IMR-90 (cell line): ENCODE measurements around the gene MMEL1. TPM values are rescaled to one million over a fixed set of nuclear protein-coding genes. Genes with fewer than 3 reads are reported as not detected.

Experiments
- ATAC-seq: fragments of 200-7000 bp; cut with Tn5 transposase; 2 replicates; pipeline ENCODE4 v1.9.1; 2020; ENCODE audit warnings: low read depth, mild to moderate bottlenecking, moderate library complexity
- BruUV-seq: library from RNA; stranded (reverse); fragments of 400-500 nt; replicated peaks from 2 replicates; lab custom pipeline; 2021; lab: Mats Ljungman, UMichigan
- CTCF ChIA-PET: fragments of 300-600 bp; formaldehyde crosslinking; extraction: SDS; loops from one replicate; lab custom pipeline; 2021; ENCODE audit warnings: antibody characterized with exemption; lab: Yijun Ruan, JAX
- POLR2A ChIA-PET: fragments of 300-600 bp; sonication (Branson Sonifier 250); formaldehyde crosslinking; loops from one replicate; lab custom pipeline; 2022; ENCODE audit warnings: antibody characterized with exemption; ENCODE audit not compliant: unreplicated experiment; lab: Charles Lee
- DNase-seq: peaks from one replicate; pipeline ENCODE4 v3.0.0; 2013
- H2AFZ ChIP-seq: replicated peaks from 2 replicates; pipeline ENCODE3; 2013; ENCODE audit warnings: low read length, mild to moderate bottlenecking; ENCODE audit not compliant: poor library complexity
- H2AK5ac ChIP-seq: 2 replicates; pipeline ENCODE4 v1.6.1; 2013; ENCODE audit warnings: low read depth, low read length, inconsistent platforms
- H2AK9ac ChIP-seq: replicated peaks from 2 replicates; pipeline ENCODE3; 2013; ENCODE audit warnings: mild to moderate bottlenecking, low read depth, low read length, moderate library complexity; ENCODE audit not compliant: poor library complexity
- H2BK120ac ChIP-seq: 2 replicates; pipeline ENCODE4 v1.6.1; 2013; ENCODE audit warnings: low read depth, low read length, inconsistent platforms
- H2BK15ac ChIP-seq: 3 replicates; pipeline ENCODE4 v1.6.1; 2013; ENCODE audit warnings: low read depth, low read length, inconsistent platforms
- H2BK20ac ChIP-seq: 2 replicates; pipeline ENCODE4 v1.6.1; 2013; ENCODE audit warnings: low read depth, mild to moderate bottlenecking, inconsistent platforms, low read length, moderate library complexity
- H2BK5ac ChIP-seq: 2 replicates; pipeline ENCODE4 v1.6.1; 2013; ENCODE audit warnings: mild to moderate bottlenecking, low read depth, low read length, inconsistent platforms; ENCODE audit not compliant: poor library complexity, severe bottlenecking
- H3K14ac ChIP-seq: replicated peaks from 2 replicates; pipeline ENCODE4 v1.6.1; 2013; ENCODE audit warnings: low read depth, low read length, inconsistent platforms
- H3K18ac ChIP-seq: 2 replicates; pipeline ENCODE4 v1.6.1; 2013; ENCODE audit warnings: low read depth, low read length, control low read depth
- H3K23ac ChIP-seq: 2 replicates; pipeline ENCODE4 v1.6.1; 2013; ENCODE audit warnings: low read depth, low read length, inconsistent platforms
- H3K27ac ChIP-seq: 2 replicates; pipeline ENCODE4 v1.5.1; 2013; ENCODE audit warnings: mild to moderate bottlenecking, control low read depth, low read length; ENCODE audit not compliant: insufficient read depth
- H3K27me3 ChIP-seq: 2 replicates; pipeline ENCODE4 v1.6.1; 2013; ENCODE audit warnings: low read length; ENCODE audit not compliant: control insufficient read depth, insufficient read depth
- H3K36me3 ChIP-seq: 2 replicates; pipeline ENCODE4 v1.6.1; 2013; ENCODE audit warnings: low read length, mixed read lengths; ENCODE audit not compliant: control insufficient read depth, insufficient read depth
- H3K4ac ChIP-seq: 2 replicates; pipeline ENCODE4 v1.6.1; 2013; ENCODE audit warnings: low read depth, low read length, inconsistent platforms
- H3K4me1 ChIP-seq: 2 replicates; pipeline ENCODE4 v1.6.1; 2013; ENCODE audit warnings: low read length, mixed read lengths; ENCODE audit not compliant: control insufficient read depth, insufficient read depth
- H3K4me2 ChIP-seq: 2 replicates; pipeline ENCODE4 v1.6.1; 2013; ENCODE audit warnings: low read depth, mild to moderate bottlenecking, control low read depth, low read length, moderate library complexity
- H3K4me3 ChIP-seq: 2 replicates; pipeline ENCODE4 v1.5.1; 2013; ENCODE audit warnings: low read depth, mild to moderate bottlenecking, control low read depth, low read length, moderate library complexity; ENCODE audit not compliant: insufficient read depth
- H3K56ac ChIP-seq: 2 replicates; pipeline ENCODE4 v1.6.1; 2013; ENCODE audit warnings: low read length, inconsistent platforms; ENCODE audit not compliant: insufficient read depth; ENCODE audit errors: extremely low read depth
- H3K79me1 ChIP-seq, 2 experiments: 2 replicates each; pipeline ENCODE4 v1.6.1; 2013; ENCODE audit warnings: low read length in 2 of 2, inconsistent platforms in 1 of 2, low read depth in 1 of 2
- H3K9ac ChIP-seq: 2 replicates; pipeline ENCODE4 v1.6.1; 2013; ENCODE audit warnings: low read depth, low read length, control low read depth
- H3K9me1 ChIP-seq: 2 replicates; pipeline ENCODE4 v1.6.1; 2013; ENCODE audit warnings: low read length, inconsistent platforms; ENCODE audit not compliant: insufficient read depth
- H3K9me3 ChIP-seq: 2 replicates; pipeline ENCODE4 v1.6.1; 2013; ENCODE audit warnings: low read length; ENCODE audit not compliant: control insufficient read depth, insufficient read depth
- H4K20me1 ChIP-seq: 2 replicates; pipeline ENCODE4 v1.6.1; 2013; ENCODE audit warnings: low read length, inconsistent platforms; ENCODE audit not compliant: insufficient read depth
- H4K5ac ChIP-seq: 2 replicates; pipeline ENCODE4 v1.6.1; 2013; ENCODE audit warnings: mild to moderate bottlenecking, low read depth, low read length, control low read depth
- H4K8ac ChIP-seq, 2 experiments: 2 replicates each; pipeline ENCODE4 v1.6.1; 2013; ENCODE audit warnings: low read depth in 2 of 2, low read length in 2 of 2, control low read depth in 1 of 2, inconsistent platforms in 1 of 2
- H4K91ac ChIP-seq: 2 replicates; pipeline ENCODE4 v1.6.1; 2013; ENCODE audit warnings: low read depth, low read length, inconsistent platforms; ENCODE audit not compliant: insufficient read depth
- BHLHE40 ChIP-seq: fragments of 150-350 bp; IDR thresholded peaks from 2 replicates; pipeline ENCODE4 v1.6.1; 2016; ENCODE audit warnings: mild to moderate bottlenecking, low read depth, low read length
- CEBPB ChIP-seq: IDR thresholded peaks from 2 replicates; pipeline ENCODE4 v1.6.1; 2012; ENCODE audit warnings: low read depth, low read length, improper control_type of control experiment
- CTCF ChIP-seq: conservative IDR thresholded peaks from 2 replicates; pipeline ENCODE4 v1.5.1; 2012; ENCODE audit warnings: mild to moderate bottlenecking, low read depth, low read length, improper control_type of control experiment
- ELK1 ChIP-seq: fragments of 150-350 bp; IDR thresholded peaks from 2 replicates; pipeline ENCODE4 v1.6.1; 2016; ENCODE audit warnings: low read depth, mild to moderate bottlenecking, low read length, moderate library complexity, borderline replicate concordance
- MAFK ChIP-seq: IDR thresholded peaks from 2 replicates; pipeline ENCODE4 v1.6.1; 2012; ENCODE audit warnings: low read depth, low read length, improper control_type of control experiment
- MXI1 ChIP-seq: IDR thresholded peaks from 2 replicates; pipeline ENCODE4 v1.6.1; 2012; ENCODE audit warnings: low read depth, mild to moderate bottlenecking, low read length, moderate library complexity, borderline replicate concordance
- NFE2L2 ChIP-seq: fragments of 150-350 bp; IDR thresholded peaks from 2 replicates; pipeline ENCODE4 v1.6.1; 2016; ENCODE audit warnings: low read depth, mild to moderate bottlenecking, low read length
- RFX5 ChIP-seq: IDR thresholded peaks from 2 replicates; pipeline ENCODE4 v1.8.0; 2012; ENCODE audit warnings: low read depth, mild to moderate bottlenecking, low read length, moderate library complexity
- USF2 ChIP-seq: fragments of 150-350 bp; IDR thresholded peaks from 2 replicates; pipeline ENCODE4 v1.6.1; 2017; ENCODE audit warnings: mild to moderate bottlenecking, antibody characterized with exemption, low read length, low read depth
- WGBS, 2 experiments: methylation state at CpG; one replicate each; pipeline versions ENCODE4 v1.1.5 to v1.1.7; 2013; ENCODE audit warnings: missing lambda C conversion rate in 2 of 2; ENCODE audit not compliant: insufficient read length in 1 of 2; ENCODE audit errors: extremely low coverage in 2 of 2; 5-methylcytosine and 5-hydroxymethylcytosine counted together
- dilution Hi-C: fragments of 300-500 bp; cut with HindIII; formaldehyde crosslinking; loops from one replicate; pipeline ENCODE4 v1.14.3; 2018; ENCODE audit warnings: low sequenced_read_pairs; ENCODE audit not compliant: unreplicated experiment
- in situ Hi-C: fragments of 300-500 bp; cut with MboI; formaldehyde crosslinking; loops from 3 replicates; pipeline ENCODE4 v1.14.3; 2019; ENCODE audit warnings: low sequenced_read_pairs, inconsistent platforms, mixed read lengths
- intact Hi-C: fragments of 100-400 bp; cut with micrococcal nuclease; formaldehyde crosslinking; loops from 2 replicates; pipeline ENCODE4 v1.10.0; 2022
- polyA plus RNA-seq, 3 experiments: library from polyadenylated mRNA; depleted of rRNA; stranded (reverse); fragments of >200 nt; gene quantifications; 2 replicates each; pipeline ENCODE4 v1.2.3, GENCODE V29; 2012; ENCODE audit warnings: low replicate concordance in 1 of 3
- total RNA-seq: library from RNA; depleted of rRNA; stranded (reverse); fragments of >200 nt; gene quantifications from 2 replicates; pipeline ENCODE4 v1.2.3, GENCODE V29; 2012

MMEL1 gene
- total and polyA plus RNA-seq, 2 of the 4 experiments (the other 2 are of a cell fraction): under 0.01 to 0.12 TPM

- no peak for TF ChIP-seq USF2
Measured at GRCh38 chr1:2642560-2643413, 10.0 kb upstream of the MMEL1 start (continued).

- Histone ChIP-seq H3K23ac (no peak overlapping the region), H4K5ac (no peak overlapping the region), H3K9ac (peak overlapping the region; percentile 48), H2BK15ac (no peak overlapping the region), H3K4me1 (no peaks in the 10 kb centered on the region), H2BK5ac (no peak overlapping the region), H3K4me3 (peak overlapping the region; percentile 58), H2AFZ (peak overlapping the region; percentile 89), H3K9me1 (no peaks in the 10 kb centered on the region), H2BK20ac (no peak overlapping the region), H2AK9ac (peak overlapping the region; percentile 8), H3K4ac (no peak overlapping the region), H3K56ac (no peak overlapping the region), H3K79me1 (no peaks in the 10 kb centered on the region; a peak in 1 of 4 replicates), H3K27me3 (no peaks in the 10 kb centered on the region), H3K18ac (no peak overlapping the region), H4K8ac (0 out of 4 replicates have a peak overlapping the region, but pooled peaks have one; percentile 25 to 84), H3K36me3 (no peaks in the 10 kb centered on the region), H4K20me1 (no peaks in the 10 kb centered on the region), H3K4me2 (peak overlapping the region; percentile 47), H4K91ac (no peak overlapping the region), H3K27ac (peak overlapping the region; percentile 13; the same call in 1 of the 2 replicates), H3K14ac (no peak overlapping the region), H3K9me3 (no peaks in the 10 kb centered on the region), H2BK120ac (no peak overlapping the region), H2AK5ac (no peak overlapping the region; the same call in 1 of the 2 replicates)
- ChIA-PET POLR2A (no interaction called here), CTCF (no interaction called here)
- WGBS, 2 experiments: 43% methylated on average over 7 of the region's 11 CpGs; no CpG with 5 or more reads in 1 of the 2 experiments
- DNase-seq (no peak), ATAC-seq (no peak; the same call in 1 of the 2 replicates)
- dilution Hi-C loops: no loop called here
- BruUV-seq: no TSS peak
- in situ Hi-C loops: no loop called here
- intact Hi-C loops: loop anchor here (2.0 kb wide), 1 partner anchor 55 kb away; the partner anchor contains the start of gene PRXL2B
- TF ChIP-seq CEBPB: no peak
- no peak for TF ChIP-seq ELK1
- TF ChIP-seq MXI1: no peak
- TF ChIP-seq RFX5: no peak
- no peak for TF ChIP-seq USF2
- TF ChIP-seq MAFK: no peak
- TF ChIP-seq BHLHE40: no peak
- no peak for TF ChIP-seq NFE2L2
- no peak for TF ChIP-seq CTCF
Measured at GRCh38 chr1:2642131-2642559, 9.3 kb upstream of the MMEL1 start.
